ENCODE results near the gene TSPAN17.
"Not testable (repeated sequence)": the region's sequence is repeated elsewhere in the genome, so short reads cannot be mapped to it uniquely, and the experiment has no call there.

TSPAN17 gene

GRCh38 chr5:176647030-176647842 is at the start of gene TSPAN17:
TSS of gene TSPAN17 (plus strand) at chr5:176647484. CDS start at chr5:176647616, 132 bp downstream.
- peak; percentile 98 for DNase-seq (ENCODE audit: low read depth)

GRCh38 chr5:176599749-176600430 is 47.4 kb upstream of the TSPAN17 start:
- DNase-seq (ENCODE audit: low read depth) = not testable (repeated sequence)

GRCh38 chr5:176601901-176602482 is 45.3 kb upstream of the TSPAN17 start:
- DNase-seq (ENCODE audit: low read depth) = no peak

DNA sequence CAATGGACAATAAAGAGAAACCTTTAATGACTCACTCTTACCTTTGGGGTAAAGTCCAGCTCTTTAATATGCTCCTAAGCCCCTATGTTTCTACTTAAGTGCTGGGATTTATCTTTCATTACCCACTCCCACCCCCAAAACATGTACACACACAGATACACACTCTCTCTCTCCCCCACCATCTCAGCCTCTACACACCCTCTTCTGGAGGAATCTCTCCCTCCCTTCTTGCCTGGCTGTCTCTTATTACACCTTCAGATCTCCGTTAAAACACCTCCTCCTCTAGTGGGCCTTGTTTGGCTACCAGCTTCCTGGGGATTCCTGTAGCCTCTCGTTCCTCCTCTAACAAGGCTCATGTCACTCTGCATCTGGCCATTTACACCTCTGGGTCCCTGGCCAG is 44.2 kb upstream of the TSPAN17 start:
- no peak for DNase-seq (ENCODE audit: low read depth)

DNA sequence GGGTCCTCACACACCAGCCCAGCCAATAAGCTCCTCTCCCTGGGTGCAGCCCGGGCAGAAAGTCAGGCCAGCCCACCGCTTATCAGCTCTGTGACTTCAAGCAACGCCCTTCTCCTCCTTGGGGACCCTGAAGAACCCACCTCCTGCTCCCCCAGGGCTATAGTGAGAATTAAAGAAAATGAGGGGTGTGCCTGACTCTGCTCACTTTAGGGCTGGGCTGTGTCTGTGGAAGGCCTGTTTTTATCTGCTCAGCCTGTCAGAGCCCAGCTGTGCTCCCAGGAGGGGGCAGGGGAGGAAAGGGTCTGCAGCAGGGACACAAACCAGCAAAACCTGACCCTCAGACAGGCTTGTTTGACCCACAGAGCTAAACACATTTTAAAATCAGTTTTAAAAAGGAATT is 41.3 kb upstream of the TSPAN17 start:
- DNase-seq (ENCODE audit: low read depth) = no peak

GRCh38 chr5:176606875-176607274 is 40.4 kb upstream of the TSPAN17 start:
- DNase-seq (ENCODE audit: low read depth) = no peak

DNA sequence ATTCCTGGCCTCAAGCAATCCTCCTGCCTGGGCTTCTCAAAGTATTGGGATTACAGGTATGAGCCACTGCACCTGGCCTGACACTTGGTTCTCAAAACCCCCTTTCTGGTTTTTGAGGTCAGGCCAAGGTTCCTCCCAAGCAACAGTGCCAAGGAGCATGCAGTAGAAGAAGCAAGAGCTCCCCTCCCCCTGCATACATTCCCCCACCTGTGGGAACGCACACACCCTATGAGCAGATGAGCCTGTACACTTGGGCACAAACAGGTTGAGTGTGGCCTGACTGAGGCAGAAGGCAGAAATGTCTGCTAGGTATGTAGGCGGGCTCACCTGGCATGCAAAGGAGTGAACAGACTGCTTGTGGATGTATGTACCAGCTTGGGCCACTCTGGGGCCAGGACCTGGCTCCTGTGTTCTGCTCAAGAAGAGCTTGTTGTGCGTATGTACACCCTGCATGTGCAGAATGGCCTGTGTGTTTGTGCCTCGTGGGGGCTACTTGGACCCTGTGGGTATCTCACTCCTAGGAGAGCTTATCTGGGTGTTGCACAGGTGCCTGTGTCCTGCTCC is 39.1 kb upstream of the TSPAN17 start:
- no peak for DNase-seq (ENCODE audit: low read depth)

- DNase-seq (ENCODE audit: low read depth) = no peak
Observed at GRCh38 chr5:176608937-176609723, 38.2 kb upstream of the TSPAN17 start.

DNA sequence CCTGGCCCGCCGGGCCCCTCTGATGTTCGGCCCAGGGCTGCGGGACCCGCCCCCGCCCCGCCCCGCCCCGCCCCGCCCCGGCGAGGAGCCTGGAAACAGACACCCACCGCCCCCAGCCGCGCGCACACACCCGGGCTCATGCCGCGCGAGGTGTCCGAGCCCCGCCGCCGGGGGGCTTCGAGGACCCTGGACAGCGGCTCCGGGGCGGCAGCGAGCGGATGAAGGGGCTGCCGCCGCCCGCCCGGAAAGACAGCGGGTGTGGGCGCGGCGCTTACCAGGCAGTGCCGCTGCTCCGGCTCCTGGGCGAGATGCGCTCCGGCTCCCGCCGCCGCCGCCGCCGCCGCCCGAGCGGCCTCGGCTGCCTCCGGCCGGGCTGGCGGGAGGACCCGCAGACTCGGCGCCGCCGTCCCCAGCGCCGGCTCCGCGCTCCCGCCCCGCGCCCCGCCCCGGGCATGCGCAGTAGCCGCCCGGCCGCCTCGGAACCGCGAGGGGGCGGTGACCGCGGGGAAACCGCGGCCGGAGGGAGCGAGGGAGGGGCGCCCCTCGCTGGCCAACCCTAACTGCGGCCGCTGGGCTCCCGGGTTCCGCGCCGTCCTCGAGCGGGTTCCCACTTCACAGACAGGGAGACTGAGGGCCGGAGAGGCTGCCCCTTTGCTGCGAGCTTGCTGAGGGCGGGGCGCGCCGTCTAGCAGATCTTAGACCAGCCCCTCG is 37.4 kb upstream of the TSPAN17 start, which contains the start of gene GPRIN1:
Gene GPRIN1, minus strand, starts transcription at position 433 of the 711 bp plus-strand sequence. CDS start 10,322 bp downstream, outside the sequence.
- peak; percentile 45 for DNase-seq (ENCODE audit: low read depth)

DNA sequence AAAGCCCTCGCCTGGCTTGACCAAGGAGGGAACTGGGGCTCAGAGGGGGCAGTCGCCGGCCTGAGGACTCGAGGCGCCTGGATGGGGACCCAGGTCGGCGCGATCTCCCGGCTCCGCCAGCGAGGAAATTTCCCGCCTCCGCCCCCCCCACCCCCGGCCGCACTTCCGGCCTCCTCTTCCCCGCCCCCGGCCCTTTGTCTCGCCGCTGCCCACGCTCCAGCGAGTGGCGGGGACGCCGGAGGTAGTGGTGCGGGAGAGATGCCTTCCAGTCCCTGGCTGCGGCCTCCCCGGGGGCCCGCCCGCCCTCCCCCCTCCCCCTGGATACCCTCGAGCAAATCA is 36.9 kb upstream of the TSPAN17 start:
- DNase-seq (ENCODE audit: low read depth) = no peak

- DNase-seq (ENCODE audit: low read depth) = no peak
Observed at GRCh38 chr5:176611435-176611834, 35.8 kb upstream of the TSPAN17 start.

DNA sequence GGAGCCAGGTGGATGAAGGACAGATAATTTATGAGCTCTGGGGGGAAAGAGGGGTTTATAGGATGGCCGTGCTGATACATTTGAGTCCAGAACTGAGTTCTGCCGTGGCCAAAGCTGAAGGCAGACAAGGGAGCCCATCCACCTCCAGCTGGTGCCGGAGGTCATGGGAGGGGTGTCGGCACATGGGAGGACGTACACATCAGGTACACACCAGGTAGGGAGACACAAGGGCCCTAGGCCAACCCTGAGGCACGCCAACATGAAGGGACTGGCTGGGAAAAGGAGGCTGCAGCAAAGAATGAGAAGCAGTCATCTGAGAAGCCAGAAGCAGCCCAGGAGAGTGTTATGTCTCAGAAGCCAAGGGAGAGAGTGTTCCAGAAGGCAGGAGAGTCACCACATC is 35.3 kb upstream of the TSPAN17 start:
- DNase-seq (ENCODE audit: low read depth) = no peak

DNA sequence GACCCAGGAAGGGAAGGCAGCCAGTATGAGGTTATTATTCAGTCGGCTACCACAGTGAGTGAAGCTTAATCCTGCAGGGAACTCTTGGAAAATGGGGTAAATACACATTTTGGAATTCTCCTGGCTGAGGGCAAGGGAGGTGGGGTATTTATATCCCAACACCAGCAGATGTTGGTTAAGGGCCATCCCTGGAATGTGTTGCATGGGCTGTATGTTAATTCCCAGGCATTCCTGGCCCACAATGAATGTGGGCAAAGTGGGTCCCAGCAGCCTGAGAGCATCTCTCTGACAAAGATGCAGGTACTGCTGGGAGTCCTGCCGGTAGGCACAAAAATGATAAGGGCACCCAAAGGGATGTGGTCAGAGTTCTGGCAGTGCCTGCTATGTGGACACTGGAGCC is 34.4 kb upstream of the TSPAN17 start:
- DNase-seq (ENCODE audit: low read depth) = no peak

GRCh38 chr5:176614805-176615478 is 32.3 kb upstream of the TSPAN17 start:
- no peak for DNase-seq (ENCODE audit: low read depth)

GRCh38 chr5:176616511-176616910 is 30.8 kb upstream of the TSPAN17 start:
- no peak for DNase-seq (ENCODE audit: low read depth)

GRCh38 chr5:176618783-176619182 is 28.5 kb upstream of the TSPAN17 start:
- DNase-seq (ENCODE audit: low read depth) = no peak

DNA sequence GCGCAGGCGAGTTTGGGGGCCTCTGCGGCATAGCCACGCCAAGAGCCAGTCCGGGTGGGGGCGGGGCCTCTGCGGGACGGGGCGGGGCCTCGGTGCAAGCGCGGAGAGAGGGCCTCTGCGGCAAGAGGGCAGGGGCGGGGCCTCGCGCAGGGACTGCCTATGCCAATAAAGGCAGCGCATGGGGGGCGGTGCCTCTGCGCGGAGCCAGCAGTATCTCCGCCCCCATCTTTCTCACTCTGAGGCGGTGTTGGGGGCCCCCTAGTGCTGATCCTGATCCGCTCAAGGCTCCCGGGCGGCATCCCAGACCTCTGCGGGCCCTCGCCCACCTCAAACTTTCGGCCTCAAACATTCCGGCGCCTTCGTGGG is 28.1 kb upstream of the TSPAN17 start:
- DNase-seq (ENCODE audit: low read depth) = peak; percentile 63

GRCh38 chr5:176619569-176620332 is 27.5 kb upstream of the TSPAN17 start:
- no peak for DNase-seq (ENCODE audit: low read depth)

DNA sequence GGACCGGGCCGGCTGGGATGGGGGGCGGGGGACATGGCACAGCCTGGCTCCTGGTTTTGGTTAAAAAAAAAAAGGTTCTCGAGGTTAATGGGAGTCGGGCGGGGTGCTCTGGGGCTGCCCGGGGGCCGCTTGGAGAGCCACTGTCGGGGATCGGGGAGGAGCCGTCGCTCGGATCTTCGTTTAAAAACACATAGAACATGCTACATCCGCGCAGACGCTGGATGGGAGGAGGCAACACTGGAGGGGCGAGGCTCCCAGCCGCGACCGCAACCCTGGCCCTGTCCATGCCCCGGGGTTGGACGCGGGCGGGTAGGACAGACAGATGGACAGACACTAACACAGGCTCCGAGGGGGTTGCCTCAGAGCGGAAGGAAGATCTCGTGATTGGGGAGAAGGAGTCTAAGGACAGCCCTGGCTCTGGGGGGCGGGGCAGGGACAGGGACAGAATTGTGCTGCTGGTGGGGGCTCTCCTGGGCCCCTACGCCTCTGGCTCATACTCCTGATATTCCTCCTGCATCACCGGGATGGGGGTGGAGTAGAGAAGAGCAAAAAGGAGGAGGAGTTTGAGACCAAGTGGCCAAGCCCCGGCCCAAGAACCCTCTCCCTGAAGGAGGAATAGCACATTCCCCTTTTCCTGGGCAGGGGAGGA is 26.8 kb upstream of the TSPAN17 start:
- no peak for DNase-seq (ENCODE audit: low read depth)

Data from activated T-helper 9 cell treated with anti-CD3 and anti-CD28 coated beads, Interleukin-2, amount 50 U/mL, for 16 hours (primary cell).